Osteoblast (primary cell): ENCODE results near the gene GNAT1. TPM values are rescaled to one million over a fixed set of nuclear protein-coding genes. Genes with fewer than 3 reads are reported as not detected.

Experiments used
- DNase-seq: peaks from one replicate; pipeline ENCODE4 v3.0.0; 2011; ENCODE audit warnings: low spot score, mixed read lengths; ENCODE audit not compliant: insufficient read length; ENCODE audit errors: missing footprints
- H2AFZ ChIP-seq: 2 replicates; pipeline ENCODE4 v1.6.0; 2011; ENCODE audit warnings: mild to moderate bottlenecking, low read length
- H3K27ac ChIP-seq: 2 replicates; pipeline ENCODE4 v1.5.1; 2011; ENCODE audit warnings: mild to moderate bottlenecking, low read depth, low read length, moderate library complexity
- H3K27me3 ChIP-seq: 2 replicates; pipeline ENCODE4 v1.6.0; 2012; ENCODE audit warnings: mild to moderate bottlenecking, control low read depth, inconsistent platforms, low read length, moderate library complexity; ENCODE audit not compliant: insufficient read depth
- H3K36me3 ChIP-seq: 2 replicates; pipeline ENCODE4 v1.5.1; 2011; ENCODE audit warnings: mild to moderate bottlenecking, low read length, control low read depth, moderate library complexity; ENCODE audit not compliant: insufficient read depth
- H3K4me1 ChIP-seq: 2 replicates; pipeline ENCODE4 v1.5.1; 2011; ENCODE audit warnings: mild to moderate bottlenecking, low read length, control low read depth, moderate library complexity; ENCODE audit not compliant: insufficient read depth
- H3K4me2 ChIP-seq: 2 replicates; pipeline ENCODE4 v1.6.0; 2011; ENCODE audit warnings: mild to moderate bottlenecking, low read length; ENCODE audit not compliant: insufficient read depth
- H3K4me3 ChIP-seq: fragments of 200-600 bp; sonication (generic); 3 replicates; pipeline ENCODE4 v1.5.1; 2012; ENCODE audit warnings: mild to moderate bottlenecking, low read length, inconsistent platforms; ENCODE audit not compliant: insufficient read depth
- H3K79me2 ChIP-seq: 2 replicates; pipeline ENCODE4 v1.6.0; 2012; ENCODE audit warnings: mild to moderate bottlenecking, low read length, control low read depth, inconsistent platforms; ENCODE audit not compliant: insufficient read depth
- H3K9me3 ChIP-seq: 2 replicates; pipeline ENCODE4 v1.5.1; 2011; ENCODE audit warnings: low read depth, low read length, control low read depth
- H4K20me1 ChIP-seq: 2 replicates; pipeline ENCODE4 v1.6.0; 2012; ENCODE audit warnings: mild to moderate bottlenecking, low read length, control low read depth; ENCODE audit not compliant: insufficient read depth
- CTCF ChIP-seq: IDR thresholded peaks from 2 replicates; pipeline ENCODE4 v1.5.1; 2011; ENCODE audit warnings: mild to moderate bottlenecking, low read depth, low read length, moderate library complexity; ENCODE audit errors: extremely low read depth
- total RNA-seq: library from RNA; depleted of rRNA; stranded (reverse); fragments of >200 nt; gene quantifications from 2 replicates; pipeline ENCODE4 v1.2.3, GENCODE V29; 2012

GNAT1 gene
- total RNA-seq, 1 donor = not detected

- H3K4me1 ChIP-seq = peaks cover 34% of the 10 kb centered on the region
- H3K4me2 ChIP-seq = no peak overlapping the region
- no peak for TF ChIP-seq CTCF
- no peaks in the 10 kb centered on the region for H3K9me3 ChIP-seq
- H3K4me3 ChIP-seq = no peak overlapping the region
- no peaks in the 10 kb centered on the region for H3K27me3 ChIP-seq
- peak overlapping the region; percentile 64 for H2AFZ ChIP-seq
- peak overlapping the region; percentile 95 for H3K27ac ChIP-seq
- peak; percentile 97 for DNase-seq
- H3K36me3 ChIP-seq = no peaks in the 10 kb centered on the region
- H4K20me1 ChIP-seq = no peaks in the 10 kb centered on the region
- peaks cover 45% of the 10 kb centered on the region for H3K79me2 ChIP-seq
These were observed 20.7 kb upstream of the GNAT1 start for GRCh38 chr3:50170689-50171088.

GRCh38 chr3:50171540-50172301, 19.7 kb upstream of the GNAT1 start:
- Histone ChIP-seq H2AFZ (no peak overlapping the region), H3K27ac (peak overlapping the region; percentile 95), H3K4me2 (no peak overlapping the region), H3K4me1 (peaks cover 23% of the 10 kb centered on the region), H3K36me3 (no peaks in the 10 kb centered on the region), H3K9me3 (no peaks in the 10 kb centered on the region), H3K79me2 (peaks cover 45% of the 10 kb centered on the region), H3K27me3 (no peaks in the 10 kb centered on the region), H3K4me3 (no peak overlapping the region), H4K20me1 (no peaks in the 10 kb centered on the region)
- DNase-seq = no peak
- no peak for TF ChIP-seq CTCF

GRCh38 chr3:50172626-50173220, 18.7 kb upstream of the GNAT1 start:
- no peak overlapping the region for H3K27ac ChIP-seq
- peaks cover 5% of the 10 kb centered on the region for H3K36me3 ChIP-seq
- no peak overlapping the region for H3K4me2 ChIP-seq
- H3K4me1 ChIP-seq = peaks cover 16% of the 10 kb centered on the region
- no peaks in the 10 kb centered on the region for H3K27me3 ChIP-seq
- peaks cover 45% of the 10 kb centered on the region for H3K79me2 ChIP-seq
- no peaks in the 10 kb centered on the region for H4K20me1 ChIP-seq
- H2AFZ ChIP-seq = no peak overlapping the region
- peak; percentile 89 for DNase-seq
- TF ChIP-seq CTCF = no peak
- H3K9me3 ChIP-seq = no peaks in the 10 kb centered on the region
- no peak overlapping the region for H3K4me3 ChIP-seq
